GM19452 (cell line): ENCODE results near the gene TMEM182.

ENCODE experiments used
- ATAC-seq: cut with Tn5 transposase; IDR thresholded peaks from one replicate; pipeline ENCODE4 v1.9.1; 2021; ENCODE audit not compliant: unreplicated experiment

Gene TMEM182, protein sequence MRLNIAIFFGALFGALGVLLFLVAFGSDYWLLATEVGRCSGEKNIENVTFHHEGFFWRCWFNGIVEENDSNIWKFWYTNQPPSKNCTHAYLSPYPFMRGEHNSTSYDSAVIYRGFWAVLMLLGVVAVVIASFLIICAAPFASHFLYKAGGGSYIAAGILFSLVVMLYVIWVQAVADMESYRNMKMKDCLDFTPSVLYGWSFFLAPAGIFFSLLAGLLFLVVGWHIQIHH

DNA sequence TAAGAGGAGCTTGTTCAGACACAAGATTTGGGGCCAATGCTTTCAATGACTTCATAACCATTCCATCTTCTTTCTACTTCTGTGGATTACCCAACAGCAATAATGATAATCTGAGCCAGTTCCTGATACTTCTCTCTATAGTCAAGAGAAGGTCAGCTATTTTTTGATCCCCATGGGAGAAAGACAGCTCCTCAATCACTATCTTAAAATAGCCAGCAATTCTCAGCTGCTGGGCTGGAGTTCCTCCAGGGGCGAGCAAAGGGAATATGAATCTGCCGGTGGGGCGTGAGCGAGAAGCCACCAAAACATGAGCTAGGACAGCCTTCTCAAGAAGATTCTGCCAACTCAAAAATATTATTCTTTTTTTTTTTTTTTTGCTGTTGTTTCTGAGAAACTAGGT, at the start of gene TMEM182:
TMEM182 (plus strand) TSS at position 269 of the 400 bp plus-strand sequence. CDS start 187 bp downstream, outside the sequence.
- ATAC-seq = no peak

DNA sequence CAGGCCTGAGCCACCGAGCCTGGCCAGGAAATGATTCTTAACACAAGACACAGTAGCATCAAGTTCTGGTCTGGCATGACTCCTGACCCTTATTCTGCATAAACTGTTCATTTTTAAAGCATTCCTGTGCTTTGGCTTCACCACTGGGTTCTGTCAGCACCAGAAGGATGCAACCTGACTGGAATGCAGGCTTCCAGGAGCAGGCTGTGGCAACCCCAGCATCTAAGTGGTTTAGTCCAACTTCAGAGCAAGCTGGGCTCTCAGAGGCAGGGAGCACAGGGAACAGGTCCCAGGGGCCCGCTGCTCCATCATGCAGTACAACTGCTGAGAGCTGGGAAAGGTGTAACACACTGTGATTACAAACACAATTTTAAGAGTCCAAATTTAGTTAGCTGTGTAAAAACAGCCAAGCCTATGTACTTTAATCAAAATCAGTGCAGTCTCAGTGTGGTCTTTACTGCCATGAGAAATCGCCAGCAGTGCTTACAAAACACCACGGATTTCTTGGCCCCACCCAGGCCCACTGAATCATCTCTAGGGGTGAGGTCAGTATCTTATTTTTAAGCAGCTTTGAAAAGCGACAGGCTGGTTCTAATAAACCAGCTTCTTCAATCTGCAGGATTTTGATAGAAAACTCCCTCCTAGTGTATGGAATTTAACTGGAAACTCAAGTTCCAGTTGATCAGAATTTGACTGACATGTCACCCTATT, 44.4 kb upstream of the TMEM182 start:
- ATAC-seq = no peak

DNA sequence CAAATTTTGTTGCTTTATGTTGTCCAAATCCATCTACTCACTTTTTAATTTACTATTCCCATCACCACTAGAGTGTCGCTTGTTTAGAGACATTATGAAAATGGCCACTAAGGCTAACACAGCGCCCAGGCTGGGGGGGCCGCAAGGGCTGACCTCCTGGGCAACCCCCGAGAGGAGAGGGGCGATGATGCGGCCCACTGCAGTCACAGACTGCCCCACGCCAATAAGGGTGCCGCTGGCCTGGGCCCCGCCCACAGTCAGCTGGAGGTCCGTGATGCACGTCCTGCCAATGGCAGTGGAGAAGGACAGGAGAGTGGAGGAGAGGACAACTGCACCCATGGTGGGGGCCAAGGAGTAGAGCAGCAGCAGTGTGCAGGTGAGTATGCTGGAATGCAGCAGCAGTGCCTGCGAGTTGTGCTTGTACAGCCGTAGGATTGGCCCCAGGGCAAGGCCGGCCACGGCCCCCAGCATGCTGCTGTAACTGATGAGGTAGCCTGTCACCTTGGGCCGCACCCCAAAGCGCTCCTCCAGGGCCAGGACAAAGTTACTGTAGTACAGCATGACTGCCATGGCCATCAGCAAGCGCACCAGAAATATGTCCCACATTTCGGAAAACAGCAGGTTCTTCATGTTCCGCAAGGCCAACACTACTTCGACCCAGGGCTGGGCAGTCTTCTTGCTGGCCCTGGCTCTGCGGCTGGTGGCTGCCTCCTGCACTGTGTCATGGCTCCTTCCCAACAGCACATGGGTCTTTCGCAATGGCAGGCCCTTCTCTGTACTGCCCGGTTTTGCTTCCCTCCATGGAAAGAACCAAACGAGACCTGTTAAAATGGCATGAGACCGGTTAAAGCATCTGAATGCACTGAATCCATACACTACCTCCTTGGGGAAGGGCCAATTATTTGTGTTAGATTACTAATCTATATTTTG, 43.2 kb upstream of the TMEM182 start:
- ATAC-seq = no peak

DNA sequence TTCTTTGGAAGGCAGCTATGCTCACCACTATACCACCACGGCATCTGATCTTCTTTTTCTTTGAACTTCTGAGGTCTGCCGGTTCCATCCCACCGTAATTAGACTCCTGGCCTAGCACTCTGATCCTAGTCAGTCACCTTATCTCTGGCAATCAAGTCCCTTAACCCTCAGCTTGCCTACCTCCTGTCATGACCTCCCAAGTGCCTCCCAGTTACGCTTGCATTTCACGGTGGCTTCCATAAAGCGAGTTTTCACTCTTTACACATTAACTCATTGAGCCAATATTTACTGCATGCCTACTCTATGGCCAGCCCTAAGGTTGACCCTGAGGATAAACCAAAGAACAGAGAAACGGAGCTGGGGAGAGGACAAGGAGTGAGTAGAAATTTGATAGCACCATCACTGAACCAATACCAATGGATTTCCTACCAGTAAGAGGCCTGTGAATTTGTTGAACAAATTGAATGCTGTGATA, 37.8 kb upstream of the TMEM182 start:
- no peak for ATAC-seq

DNA sequence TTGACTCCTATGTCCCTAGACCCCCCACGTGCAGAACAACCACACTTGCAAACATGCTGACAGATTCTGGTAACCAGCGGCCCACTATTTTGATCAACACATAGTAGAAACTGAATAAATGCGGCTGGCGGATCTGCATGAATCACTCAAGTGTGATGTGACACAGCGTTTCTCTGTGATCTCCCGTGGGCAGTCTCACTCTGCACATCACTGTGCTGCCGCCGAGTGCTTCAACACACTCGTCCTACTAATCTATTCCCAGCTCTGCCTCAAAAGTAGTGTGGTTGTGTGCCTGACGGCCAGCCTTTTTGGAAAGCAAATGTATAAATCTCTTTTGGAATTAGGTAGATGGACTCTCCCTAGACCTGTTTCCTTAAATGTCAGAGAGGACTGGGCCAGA, 37.3 kb upstream of the TMEM182 start:
- ATAC-seq = no peak

DNA sequence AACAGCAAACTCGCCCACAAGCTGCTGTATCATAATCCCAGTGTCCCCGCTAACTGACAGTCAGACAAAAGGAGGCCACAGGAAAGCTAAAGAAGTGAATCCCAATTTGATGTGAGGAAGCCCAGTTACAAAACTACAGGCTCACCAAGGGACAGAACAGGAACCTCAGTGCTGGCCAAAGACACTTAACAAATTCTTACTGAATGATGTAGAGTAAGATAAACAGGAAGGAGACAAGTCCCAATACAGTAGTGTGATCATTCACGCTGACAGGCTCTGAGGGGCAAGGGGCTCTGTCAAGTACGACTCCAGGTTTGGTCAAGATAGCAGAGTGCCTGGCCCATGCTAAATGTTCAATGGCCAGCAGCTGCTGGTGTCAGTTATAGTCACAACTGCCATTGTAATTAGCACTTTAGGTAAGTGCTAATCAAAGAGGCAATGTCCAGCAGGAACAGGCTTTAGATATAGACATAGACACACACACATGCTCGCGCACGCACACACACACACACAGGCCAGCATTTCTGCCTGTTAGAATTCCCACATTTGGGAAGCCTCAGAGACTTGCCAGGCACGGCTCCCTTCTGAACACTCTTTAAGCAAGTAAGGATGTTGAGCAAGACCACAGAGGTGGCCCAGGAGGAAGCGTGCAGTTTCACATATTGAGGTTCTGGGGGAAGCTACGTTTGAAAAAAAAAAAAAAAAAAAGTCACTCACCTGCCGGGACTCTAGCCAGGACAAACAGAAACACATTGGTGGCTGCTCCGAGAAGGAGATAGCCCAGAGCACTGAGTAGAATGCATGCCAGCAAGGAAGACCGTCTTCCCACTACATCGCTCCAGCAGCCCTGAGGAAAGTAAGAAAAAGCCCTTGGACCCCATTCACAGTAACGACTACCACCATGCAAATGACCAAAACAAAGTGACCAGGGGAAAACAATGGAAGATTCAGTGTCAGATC, 35.4 kb upstream of the TMEM182 start:
- ATAC-seq = no peak

DNA sequence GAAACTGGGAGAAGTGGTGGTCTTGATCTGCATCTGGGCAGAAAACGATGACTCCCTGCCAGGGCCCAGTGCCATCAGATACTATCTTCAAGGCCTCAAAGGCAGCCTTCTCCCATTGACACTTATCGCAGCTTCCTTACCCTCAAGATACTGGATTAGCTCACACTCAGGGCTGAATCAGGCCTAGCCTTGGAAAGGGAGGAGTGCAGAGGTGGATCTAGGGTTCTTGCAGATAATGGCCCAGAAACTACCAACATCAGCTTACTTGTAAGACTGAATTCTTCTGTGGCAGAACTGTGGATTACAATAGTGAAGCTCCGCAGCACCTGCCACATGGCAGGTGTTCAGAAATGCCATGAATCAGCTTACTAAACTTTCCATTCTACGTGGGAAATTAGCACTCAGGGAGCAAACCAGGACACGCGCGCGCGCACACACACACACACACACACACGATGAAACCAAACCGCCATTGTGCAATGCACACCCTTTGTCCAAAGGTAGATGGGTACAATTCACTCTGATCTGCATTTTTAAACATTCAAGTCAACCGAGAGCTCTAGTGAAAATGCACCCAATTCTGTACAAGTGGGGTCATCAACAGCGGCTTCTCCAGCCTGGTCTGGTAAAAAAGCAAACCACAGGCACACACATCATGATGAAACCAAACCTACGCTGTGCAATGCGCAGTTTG, 26.3 kb upstream of the TMEM182 start:
- ATAC-seq = no peak

DNA sequence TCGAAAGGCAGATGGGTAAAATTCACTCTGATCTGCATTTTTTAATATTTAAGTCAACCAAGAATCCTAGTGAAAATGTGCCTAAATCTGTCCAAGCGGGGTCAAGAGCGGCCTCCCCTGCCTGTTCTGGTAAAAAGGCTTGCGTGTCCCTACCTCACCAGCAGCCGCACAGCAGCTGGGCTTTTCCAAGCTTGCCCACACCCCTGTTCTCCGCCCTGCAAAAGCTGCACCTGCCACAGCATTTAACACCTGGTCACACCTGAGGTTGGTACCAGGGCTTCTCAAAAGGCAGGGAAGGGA, 25.8 kb upstream of the TMEM182 start:
- peak; percentile 10 for ATAC-seq

DNA sequence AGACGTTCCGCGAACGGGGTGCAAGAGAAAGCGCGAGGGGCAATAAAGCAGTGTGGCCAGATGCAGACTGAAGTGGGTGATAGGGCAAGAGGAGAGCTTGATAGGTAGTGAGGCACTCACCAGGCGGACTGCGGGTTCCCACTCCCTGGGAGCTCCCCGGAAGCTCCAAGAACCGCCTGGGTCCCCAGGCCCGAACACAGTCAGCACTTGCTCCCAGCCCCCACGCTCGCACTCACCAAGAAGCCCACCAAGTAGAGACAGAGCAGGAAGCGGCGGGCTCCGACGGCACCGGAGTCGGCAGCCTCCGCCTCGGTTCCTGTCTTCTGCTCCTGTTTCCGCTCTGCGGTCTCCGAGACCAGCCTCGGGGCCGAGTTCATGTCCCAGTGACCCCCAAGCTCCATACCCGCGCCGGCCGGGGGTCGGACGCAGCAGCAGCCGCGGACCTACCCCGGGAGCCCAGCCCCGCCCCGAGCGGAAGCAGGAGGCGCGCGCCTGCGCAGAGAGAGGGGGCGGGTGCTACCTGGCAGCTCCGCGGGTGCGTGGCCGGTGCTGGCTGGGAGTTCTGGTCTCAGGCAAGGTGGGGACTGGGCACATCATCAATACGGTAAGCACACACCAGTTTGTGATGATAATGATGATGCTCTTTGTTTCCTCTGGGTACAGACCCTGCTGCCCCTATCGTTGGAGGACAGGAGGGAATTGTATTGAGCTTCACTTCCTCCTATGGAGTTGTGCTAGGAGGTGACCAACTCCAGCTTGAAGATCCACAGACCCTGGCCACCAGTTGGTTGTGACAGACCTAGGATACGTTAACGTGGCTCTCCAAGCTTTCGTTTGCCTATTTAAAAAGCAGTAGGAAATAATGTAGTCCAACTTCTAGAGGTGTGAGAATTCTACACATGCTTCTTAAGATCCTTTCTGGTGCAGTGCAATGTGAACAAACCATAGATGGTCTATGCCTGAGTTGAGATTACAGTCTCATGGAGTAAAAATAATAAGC, 25.1 kb upstream of the TMEM182 start:
- peak; percentile 95 for ATAC-seq

DNA sequence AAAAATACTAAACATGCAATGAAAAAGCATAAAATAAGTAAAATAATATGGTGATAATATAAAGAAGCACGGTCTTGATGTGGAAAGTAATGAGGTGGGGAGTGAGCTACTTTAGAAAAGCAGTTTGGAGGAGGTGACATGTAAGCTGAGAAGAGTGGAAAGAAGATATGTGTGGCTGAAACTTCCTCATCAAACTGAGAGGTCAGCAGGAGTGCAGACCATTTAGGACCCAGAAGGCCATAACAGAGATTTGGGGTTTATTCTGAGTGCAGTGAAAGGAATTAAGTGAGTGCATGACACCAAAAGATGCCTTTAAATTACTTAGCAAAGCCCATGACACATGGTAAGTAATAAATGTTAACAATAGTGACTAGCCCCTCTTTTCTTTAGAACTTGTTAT, 24.4 kb upstream of the TMEM182 start:
- peak; percentile 47 for ATAC-seq

DNA sequence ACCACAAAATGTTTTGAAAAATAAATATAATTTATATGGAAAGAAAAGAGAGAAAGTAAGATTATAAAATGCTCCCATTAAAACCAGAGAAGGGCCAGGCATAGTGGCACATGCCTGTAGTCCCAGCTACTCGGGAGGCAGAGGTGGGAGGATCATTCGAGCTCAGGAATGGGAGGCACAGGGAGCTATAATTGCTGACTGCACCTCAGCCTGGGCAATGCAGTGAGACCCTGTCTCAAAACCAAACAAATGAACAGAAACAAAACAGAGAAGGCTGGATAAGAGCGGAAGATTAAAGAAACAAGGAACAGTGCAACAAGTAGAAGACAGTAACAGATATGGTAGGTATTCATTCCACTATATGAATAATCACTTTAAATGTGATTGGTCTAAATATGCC, 18.6 kb upstream of the TMEM182 start:
- ATAC-seq = no peak

DNA sequence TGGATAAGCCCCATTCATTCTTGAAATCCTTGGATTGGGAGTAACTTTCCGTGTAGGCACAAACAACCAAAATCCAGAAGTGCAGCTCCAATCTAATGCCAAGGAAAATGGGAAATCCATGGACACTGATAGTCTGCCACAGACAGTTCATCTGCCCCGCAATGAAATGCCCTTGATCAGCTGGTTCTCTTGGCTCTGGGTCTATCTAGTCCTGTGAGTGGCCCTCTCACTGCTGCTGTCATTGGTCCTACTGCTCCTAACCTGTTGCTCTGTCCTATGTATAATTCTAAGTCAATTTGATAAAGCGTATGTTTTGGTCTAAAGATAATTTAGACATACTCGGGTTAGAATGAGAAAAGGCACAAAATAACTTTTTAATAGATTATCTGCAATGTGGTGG, 13.7 kb upstream of the TMEM182 start:
- no peak for ATAC-seq

DNA sequence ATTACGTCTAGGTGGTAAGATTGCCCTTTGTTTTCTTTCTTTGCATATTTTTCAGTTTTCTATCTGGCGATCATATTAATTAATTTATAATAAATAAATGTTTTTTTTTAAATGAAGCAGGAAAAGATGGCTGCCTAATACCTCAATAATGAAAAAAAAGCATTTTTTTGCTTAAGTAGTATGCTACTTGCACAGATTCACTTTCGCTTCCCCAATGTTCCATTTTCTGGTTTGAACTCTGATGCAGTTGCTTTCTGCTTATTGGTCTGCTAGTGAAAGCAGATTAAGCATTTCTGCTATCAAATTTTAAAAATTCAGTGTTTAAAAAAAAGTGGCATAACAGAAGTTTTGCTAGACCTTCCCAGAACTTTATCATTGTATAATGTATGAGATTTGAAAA, 11.9 kb upstream of the TMEM182 start:
- no peak for ATAC-seq

DNA sequence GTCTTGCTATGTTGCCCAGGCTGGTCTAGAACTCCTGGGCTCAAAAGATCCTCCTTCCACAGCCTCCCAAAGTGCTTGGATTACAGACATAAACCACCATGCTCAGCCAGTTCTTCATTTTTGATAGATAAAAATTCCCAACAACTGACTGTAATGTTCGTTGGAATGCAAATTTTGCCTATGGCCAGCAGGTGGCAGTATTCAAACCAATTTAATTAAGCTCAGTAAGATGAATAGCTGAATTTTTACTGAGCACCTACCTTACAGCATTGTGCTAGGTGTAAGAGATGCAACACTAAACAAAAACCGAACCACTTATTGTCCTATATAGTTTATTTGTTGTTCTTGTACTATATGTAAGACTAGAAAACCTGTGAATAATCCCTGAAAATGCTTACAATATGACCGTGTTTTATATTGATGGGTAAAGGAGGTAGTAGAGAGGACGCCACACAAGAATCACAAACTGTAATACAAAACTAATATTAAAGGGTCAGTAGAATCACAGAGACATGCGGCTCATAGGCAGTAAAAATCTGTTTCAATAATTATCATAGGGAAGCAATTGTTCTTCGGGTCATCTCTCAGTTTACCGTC, 8.2 kb upstream of the TMEM182 start:
- ATAC-seq = no peak

DNA sequence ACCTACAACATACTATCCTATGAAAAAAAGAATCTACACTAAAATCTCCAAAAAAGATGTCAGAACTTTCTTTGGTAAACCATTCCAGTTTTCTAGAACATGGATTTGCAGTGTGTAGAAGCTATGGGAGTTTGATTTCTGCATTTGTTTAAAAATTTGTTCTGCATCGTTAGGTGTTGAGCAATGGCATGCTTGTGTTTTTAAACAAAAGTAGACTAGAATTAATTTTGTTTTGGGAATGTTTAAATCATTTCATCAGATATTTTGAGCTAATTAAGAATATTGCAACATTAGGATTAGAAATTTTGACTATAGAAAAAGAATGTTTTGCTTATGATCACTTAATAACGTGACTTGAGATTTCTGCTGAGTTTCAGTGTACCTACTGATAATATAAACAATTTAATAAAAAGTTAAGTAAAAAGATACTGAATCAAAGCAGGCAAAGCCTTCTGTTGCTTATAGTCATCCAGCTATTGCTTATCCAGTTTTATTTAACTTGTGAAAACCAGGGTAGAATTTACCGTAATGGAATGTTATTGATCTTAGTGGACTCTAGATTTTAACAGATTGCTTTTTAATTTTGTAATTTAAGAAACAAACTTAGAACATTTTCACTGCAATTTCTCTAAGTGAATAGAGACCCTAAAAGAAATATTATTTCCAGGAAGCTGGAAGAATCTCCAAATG, 7.2 kb upstream of the TMEM182 start:
- ATAC-seq = no peak

DNA sequence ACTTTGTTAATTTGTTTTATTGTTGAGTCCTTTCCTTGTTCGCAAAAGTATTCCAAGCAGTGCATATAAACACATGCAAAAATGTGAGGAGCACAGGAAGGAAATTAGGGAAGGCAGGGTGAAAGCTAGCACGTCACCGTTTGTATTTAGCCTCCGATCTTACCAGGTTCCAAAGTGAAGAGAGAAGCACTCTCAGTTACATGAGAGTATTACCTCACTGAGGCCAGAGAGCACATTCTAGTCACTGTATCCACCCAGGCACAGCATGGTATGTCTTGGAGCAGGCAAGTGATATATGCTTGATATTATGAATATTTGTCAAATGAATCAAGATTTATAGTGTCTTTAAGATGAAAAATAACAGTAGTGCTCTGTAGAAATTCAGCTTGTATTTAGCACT, 6.5 kb upstream of the TMEM182 start:
- no peak for ATAC-seq

DNA sequence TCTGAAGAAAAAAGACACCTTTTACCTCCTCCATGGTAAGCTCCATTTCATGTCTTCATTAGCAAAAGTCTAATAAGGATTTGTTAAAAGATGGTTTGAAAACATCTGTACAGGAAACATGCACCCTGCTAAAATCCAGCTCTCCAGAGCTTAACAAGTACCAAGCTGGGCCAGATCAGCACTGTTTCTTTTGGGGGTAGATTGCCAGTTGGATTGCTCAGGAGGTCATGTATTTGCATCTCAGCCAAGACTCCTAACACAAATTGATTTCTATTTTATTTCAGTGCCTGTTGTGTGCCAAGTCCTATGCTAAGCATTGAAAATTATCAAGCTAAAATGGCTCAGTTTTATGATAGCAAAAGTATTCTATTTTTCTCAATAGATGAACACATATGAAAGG, 3.4 kb upstream of the TMEM182 start:
- ATAC-seq = no peak

DNA sequence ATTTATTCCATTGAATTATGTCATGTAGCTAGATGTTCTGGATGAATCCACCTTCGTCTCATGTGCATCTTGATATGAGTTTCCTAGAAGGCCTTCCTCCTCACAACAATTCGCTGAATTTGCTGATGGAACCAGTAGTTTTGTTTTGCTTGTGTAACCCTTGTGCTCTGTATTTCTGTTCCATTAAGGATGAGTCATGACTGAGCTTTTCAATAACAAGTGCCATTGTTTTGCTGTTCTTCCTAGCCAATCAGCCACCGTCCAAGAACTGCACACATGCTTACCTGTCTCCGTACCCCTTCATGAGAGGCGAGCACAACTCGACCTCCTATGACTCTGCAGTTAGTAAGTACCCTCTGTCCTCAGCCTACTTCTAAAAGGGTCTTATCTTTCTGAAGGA, 2.3 kb downstream of the TMEM182 start:
- no peak for ATAC-seq
